GM21367 (cell line): ENCODE data around the gene FIBIN.
"Not testable (repeated sequence)": the region's sequence is repeated elsewhere in the genome, so short reads cannot be mapped to it uniquely, and the experiment has no call there.

Experiments used
- ATAC-seq: cut with Tn5 transposase; IDR thresholded peaks from one replicate; pipeline ENCODE4 v1.9.1; 2021; ENCODE audit not compliant: unreplicated experiment

Gene FIBIN

GRCh38 chr11:26976389-26976788, 17.5 kb upstream of the FIBIN start:
- no peak for ATAC-seq

GRCh38 chr11:26977209-26977608, 16.7 kb upstream of the FIBIN start:
- not testable (repeated sequence) for ATAC-seq

GRCh38 chr11:26983645-26984044, 10.3 kb upstream of the FIBIN start:
- no peak for ATAC-seq

- no peak for ATAC-seq
These were observed 8.4 kb upstream of the FIBIN start for GRCh38 chr11:26985470-26985869.

- no peak for ATAC-seq
These were observed 8.0 kb upstream of the FIBIN start for GRCh38 chr11:26985943-26986342.

GRCh38 chr11:26987272-26987671, 6.6 kb upstream of the FIBIN start:
- ATAC-seq = no peak

- ATAC-seq = no peak
These were observed 6.2 kb upstream of the FIBIN start for GRCh38 chr11:26987731-26988130.

- no peak for ATAC-seq
These were observed 1.8 kb upstream of the FIBIN start for GRCh38 chr11:26992031-26992541.

GRCh38 chr11:26994631-26995095, 751 bp downstream of the FIBIN start:
- ATAC-seq = no peak

- no peak for ATAC-seq
These were observed 2.0 kb downstream of the FIBIN start for GRCh38 chr11:26995701-26996460.

GRCh38 chr11:26997378-26997777, 3.5 kb downstream of the FIBIN start:
- no peak for ATAC-seq

- ATAC-seq = not testable (repeated sequence)
These were observed 7.3 kb downstream of the FIBIN start for GRCh38 chr11:27001136-27001730.

GRCh38 chr11:27002431-27002830, 8.5 kb downstream of the FIBIN start:
- no peak for ATAC-seq

GRCh38 chr11:27002838-27003237, 8.9 kb downstream of the FIBIN start:
- no peak for ATAC-seq

GRCh38 chr11:27004103-27004502, 10.2 kb downstream of the FIBIN start:
- ATAC-seq = no peak

- no peak for ATAC-seq
These were observed 15.1 kb downstream of the FIBIN start for GRCh38 chr11:27008811-27009535.

GRCh38 chr11:27011560-27012233, 17.8 kb downstream of the FIBIN start:
- ATAC-seq = no peak

- no peak for ATAC-seq
These were observed 18.5 kb downstream of the FIBIN start for GRCh38 chr11:27012234-27012921.

- no peak for ATAC-seq
These were observed 20.0 kb downstream of the FIBIN start for GRCh38 chr11:27013781-27014361.

GRCh38 chr11:27018902-27019529, 25.1 kb downstream of the FIBIN start:
- ATAC-seq = no peak
